NT2/D1 (cell line): ENCODE results near the gene TCF19.
"Not testable (repeated sequence)": the region's sequence is repeated elsewhere in the genome, so short reads cannot be mapped to it uniquely, and the experiment has no call there.

ENCODE experiments used
- DNase-seq: peaks from one replicate; pipeline ENCODE4 v3.0.0-alpha.2; 2011; ENCODE audit warnings: low read depth, low spot score
- H3K27me3 ChIP-seq: 2 replicates; pipeline ENCODE4 v1.6.0; 2011; ENCODE audit warnings: mild to moderate bottlenecking; ENCODE audit not compliant: insufficient read length, insufficient read depth
- H3K36me3 ChIP-seq: 2 replicates; pipeline ENCODE4 v1.6.1; 2011; ENCODE audit warnings: mild to moderate bottlenecking, low read length, mixed read lengths; ENCODE audit not compliant: insufficient read depth, insufficient read length
- H3K4me1 ChIP-seq: 2 replicates; pipeline ENCODE4 v1.5.1; 2011; ENCODE audit not compliant: insufficient read depth, insufficient read length
- H3K4me3 ChIP-seq: 2 replicates; pipeline ENCODE4 v1.5.1; 2011; ENCODE audit warnings: low read depth; ENCODE audit not compliant: insufficient read length
- H3K9ac ChIP-seq: 2 replicates; pipeline ENCODE4 v1.6.0; 2011; ENCODE audit warnings: low read depth; ENCODE audit not compliant: insufficient read length
- H3K9me3 ChIP-seq: 2 replicates; pipeline ENCODE4 v1.5.1; 2011; ENCODE audit warnings: mild to moderate bottlenecking, low read length; ENCODE audit not compliant: insufficient read depth
- SUZ12 ChIP-seq: IDR thresholded peaks from 2 replicates; pipeline ENCODE4 v1.6.1; 2011; ENCODE audit not compliant: insufficient read length, insufficient read depth; ENCODE audit errors: extremely low read depth
- YY1 ChIP-seq: IDR thresholded peaks from 2 replicates; pipeline ENCODE4 v1.6.1; 2011; ENCODE audit not compliant: insufficient read length, insufficient read depth
- ZNF274 ChIP-seq: IDR thresholded peaks from 2 replicates; pipeline ENCODE4 v1.6.1; 2011; ENCODE audit warnings: mild to moderate bottlenecking, low read depth, low read length

TCF19 gene

GRCh38 chr6:31190488-31190887, 32.1 kb downstream of the TCF19 start:
- Histone ChIP-seq H3K36me3 (no peaks in the 10 kb centered on the region), H3K27me3 (no peaks in the 10 kb centered on the region), H3K9ac (no peak overlapping the region), H3K9me3 (peaks cover 7% of the 10 kb centered on the region; the same call in 1 of the 2 replicates), H3K4me3 (no peak overlapping the region), H3K4me1 (no peaks in the 10 kb centered on the region)
- no peak for TF ChIP-seq SUZ12
- TF ChIP-seq YY1: no peak
- TF ChIP-seq ZNF274: no peak
- DNase-seq: no peak

- not testable (repeated sequence) for H3K9me3 ChIP-seq, H3K4me1 ChIP-seq, H3K36me3 ChIP-seq, H3K4me3 ChIP-seq, H3K9ac ChIP-seq, DNase-seq, H3K27me3 ChIP-seq
These were observed 34.2 kb downstream of the TCF19 start for GRCh38 chr6:31192431-31193105.

GRCh38 chr6:31193206-31193605, 34.8 kb downstream of the TCF19 start:
- H3K27me3 ChIP-seq: no peaks in the 10 kb centered on the region
- DNase-seq: no peak
- no peaks in the 10 kb centered on the region for H3K4me1 ChIP-seq
- no peaks in the 10 kb centered on the region for H3K36me3 ChIP-seq
- H3K4me3 ChIP-seq: no peak overlapping the region
- no peak overlapping the region for H3K9ac ChIP-seq
- TF ChIP-seq ZNF274 (no peak), YY1 (no peak), SUZ12 (no peak)
- peaks cover 7% of the 10 kb centered on the region; the same call in 1 of the 2 replicates for H3K9me3 ChIP-seq

- TF ChIP-seq SUZ12: no peak
- Histone ChIP-seq H3K27me3 (no peaks in the 10 kb centered on the region), H3K36me3 (no peaks in the 10 kb centered on the region), H3K4me1 (no peaks in the 10 kb centered on the region), H3K9me3 (peaks cover 7% of the 10 kb centered on the region; the same call in 1 of the 2 replicates), H3K4me3 (no peak overlapping the region), H3K9ac (no peak overlapping the region)
- no peak for DNase-seq
These were observed 35.9 kb downstream of the TCF19 start for GRCh38 chr6:31194061-31194834.

DNA sequence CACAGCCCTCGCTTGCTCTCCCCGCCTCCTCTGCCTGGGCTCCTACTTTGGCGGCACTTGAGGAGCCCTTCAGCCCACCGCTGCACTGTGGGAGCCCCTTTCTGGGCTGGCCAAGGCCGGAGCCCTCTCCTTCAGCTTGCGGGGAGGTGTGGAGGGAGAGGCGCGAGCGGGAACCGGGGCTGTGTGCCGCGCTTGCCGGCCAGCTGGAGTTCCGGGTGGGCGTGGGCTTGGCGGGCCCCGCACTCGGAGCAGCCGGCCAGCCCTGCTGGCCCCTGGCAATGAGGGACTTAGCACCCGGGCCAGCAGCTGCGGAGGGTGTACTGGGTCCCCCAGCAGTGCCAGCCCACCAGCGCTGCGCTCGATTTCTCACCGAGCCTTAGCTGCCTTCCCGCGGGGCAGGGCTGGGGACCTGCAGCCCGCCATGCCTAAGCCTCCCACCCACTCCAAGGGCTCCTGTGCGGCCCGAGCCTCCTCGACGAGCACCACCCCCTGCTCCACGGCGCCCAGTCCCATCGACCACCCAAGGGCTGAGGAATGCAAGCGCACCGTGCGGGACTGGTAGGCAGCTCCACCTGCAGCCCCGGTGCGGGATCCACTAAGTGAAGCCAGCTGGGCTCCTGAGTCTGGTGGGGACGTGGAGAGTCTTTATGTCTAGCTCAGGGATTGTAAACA, 37.1 kb downstream of the TCF19 start:
- not testable (repeated sequence) for H3K4me3 ChIP-seq, H3K9me3 ChIP-seq, H3K27me3 ChIP-seq, H3K4me1 ChIP-seq, DNase-seq, H3K36me3 ChIP-seq, H3K9ac ChIP-seq

- not testable (repeated sequence) for H3K4me1 ChIP-seq, H3K27me3 ChIP-seq, H3K36me3 ChIP-seq, DNase-seq, H3K9ac ChIP-seq, H3K4me3 ChIP-seq
- H3K9me3 ChIP-seq: peaks cover 12% of the 10 kb centered on the region; the same call in 1 of the 2 replicates
These were observed 38.0 kb downstream of the TCF19 start for GRCh38 chr6:31196251-31197022.

GRCh38 chr6:31197559-31198305, 39.3 kb downstream of the TCF19 start:
- Histone ChIP-seq H3K27me3 (no peaks in the 10 kb centered on the region), H3K4me3 (peak overlapping the region; percentile 50), H3K36me3 (peaks cover 3% of the 10 kb centered on the region), H3K9me3 (peaks cover 12% of the 10 kb centered on the region; the same call in 1 of the 2 replicates), H3K4me1 (peaks cover 4% of the 10 kb centered on the region), H3K9ac (peak overlapping the region; percentile 57)
- DNase-seq: no peak
- TF ChIP-seq YY1 (no peak), ZNF274 (no peak), SUZ12 (no peak)

DNA sequence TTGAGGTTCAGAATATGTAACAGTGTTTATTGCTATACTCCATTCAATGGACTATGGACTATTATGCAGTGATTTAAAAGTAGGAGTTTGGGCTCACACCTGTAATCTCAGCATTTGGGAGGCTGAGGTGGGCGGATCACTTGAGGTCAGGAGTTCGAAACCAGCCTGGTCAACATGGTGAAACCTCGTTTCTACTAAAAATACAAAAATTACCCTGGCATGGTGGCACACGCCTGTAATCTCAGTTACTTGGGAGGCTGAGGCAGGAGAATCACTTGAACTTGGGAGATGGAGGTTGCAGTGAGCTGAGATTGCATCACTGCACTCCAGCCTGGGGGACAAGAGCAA, 40.7 kb downstream of the TCF19 start:
- H3K9me3 ChIP-seq: peaks cover 12% of the 10 kb centered on the region; the same call in 1 of the 2 replicates
- DNase-seq, H3K4me1 ChIP-seq, H3K27me3 ChIP-seq, H3K36me3 ChIP-seq, H3K4me3 ChIP-seq, H3K9ac ChIP-seq: not testable (repeated sequence)
